DOHH2 (cell line): Measurements from ENCODE around the gene RPA1.
"Not testable (repeated sequence)": the region's sequence is repeated elsewhere in the genome, so short reads cannot be mapped to it uniquely, and the experiment has no call there.

Experiments used
- H3F3A ChIP-seq: fragments of 200-600 bp; sonication (generic), shearing (Covaris generic); 2 replicates; pipeline ENCODE4 v1.6.0; 2016; ENCODE audit warnings: antibody characterized with exemption, mild to moderate bottlenecking; ENCODE audit not compliant: control insufficient read depth, insufficient read depth
- H3K27ac ChIP-seq: fragments of 200-600 bp; sonication (generic); 2 replicates; pipeline ENCODE4 v1.5.1; 2014; ENCODE audit warnings: low read depth, mild to moderate bottlenecking, low read length, moderate library complexity
- H3K27me3 ChIP-seq: fragments of 200-600 bp; sonication (generic); 2 replicates; pipeline ENCODE4 v1.6.1; 2014; ENCODE audit warnings: mild to moderate bottlenecking, low read length, mixed read lengths; ENCODE audit not compliant: control insufficient read depth
- H3K36me3 ChIP-seq: fragments of 200-600 bp; sonication (generic); 2 replicates; pipeline ENCODE4 v1.6.1; 2014; ENCODE audit warnings: mild to moderate bottlenecking, low read length, moderate library complexity, mixed read lengths; ENCODE audit not compliant: control insufficient read depth
- H3K4me1 ChIP-seq: fragments of 200-600 bp; sonication (generic); 2 replicates; pipeline ENCODE4 v1.6.1; 2014; ENCODE audit warnings: mild to moderate bottlenecking, low read length, mixed read lengths; ENCODE audit not compliant: control insufficient read depth
- H3K4me2 ChIP-seq: fragments of 200-600 bp; sonication (generic); 2 replicates; pipeline ENCODE4 v1.6.0; 2014; ENCODE audit warnings: mild to moderate bottlenecking, low read length, moderate library complexity
- H3K4me3 ChIP-seq: fragments of 200-600 bp; sonication (generic); 2 replicates; pipeline ENCODE4 v1.5.1; 2014; ENCODE audit warnings: mild to moderate bottlenecking, low read length, mixed read lengths
- H3K79me2 ChIP-seq: fragments of 200-600 bp; sonication (generic); 2 replicates; pipeline ENCODE4 v1.6.1; 2014; ENCODE audit warnings: mild to moderate bottlenecking, low read length, mixed read lengths; ENCODE audit not compliant: control insufficient read depth
- H3K9me2 ChIP-seq: fragments of 200-600 bp; sonication (generic); replicated peaks from 2 replicates; pipeline ENCODE4 v1.6.1; 2014; ENCODE audit warnings: mild to moderate bottlenecking, low read length, mixed read lengths; ENCODE audit not compliant: control insufficient read depth
- H3K9me3 ChIP-seq: fragments of 200-600 bp; sonication (generic); 2 replicates; pipeline ENCODE4 v1.6.1; 2014; ENCODE audit warnings: antibody characterized with exemption, low read length, mixed read lengths; ENCODE audit not compliant: control insufficient read depth, insufficient read depth
- H4K20me1 ChIP-seq: fragments of 200-600 bp; sonication (generic); 2 replicates; pipeline ENCODE4 v1.6.0; 2014; ENCODE audit warnings: low read depth, mild to moderate bottlenecking, antibody characterized with exemption, low read length, moderate library complexity; ENCODE audit not compliant: control insufficient read depth, insufficient read depth
- EZH2phosphoT487 ChIP-seq: fragments of 200-600 bp; sonication (generic); IDR thresholded peaks from 2 replicates; pipeline ENCODE4 v1.6.1; 2017; ENCODE audit warnings: borderline replicate concordance, mild to moderate bottlenecking, antibody characterized with exemption, low read length, moderate library complexity, mixed read lengths
- TF ChIP-seq, protein P1 (sequence below): fragments of 200-600 bp; sonication (generic); IDR thresholded peaks from one replicate; pipeline ENCODE4 v1.5.1; 2014; ENCODE audit warnings: antibody characterized with exemption, mild to moderate bottlenecking, low read depth, low read length; ENCODE audit not compliant: poor library complexity, severe bottlenecking

The RPA1 gene

GRCh38 chr17:1894753-1895339 is 65.0 kb downstream of the RPA1 start:
- H3K79me2 ChIP-seq = no peaks in the 10 kb centered on the region
- H3F3A ChIP-seq = peaks cover 6% of the 10 kb centered on the region; the same call in 1 of the 2 replicates
- peaks cover 82% of the 10 kb centered on the region for H3K36me3 ChIP-seq
- H3K4me3 ChIP-seq = no peak overlapping the region
- no peaks in the 10 kb centered on the region for H3K27me3 ChIP-seq
- H3K4me2 ChIP-seq = no peak overlapping the region
- H4K20me1 ChIP-seq = no peaks in the 10 kb centered on the region
- H3K9me2 ChIP-seq = no peaks in the 10 kb centered on the region
- H3K27ac ChIP-seq = no peak overlapping the region
- TF ChIP-seq EZH2phosphoT487 = no peak
- TF ChIP-seq, protein P1, sequence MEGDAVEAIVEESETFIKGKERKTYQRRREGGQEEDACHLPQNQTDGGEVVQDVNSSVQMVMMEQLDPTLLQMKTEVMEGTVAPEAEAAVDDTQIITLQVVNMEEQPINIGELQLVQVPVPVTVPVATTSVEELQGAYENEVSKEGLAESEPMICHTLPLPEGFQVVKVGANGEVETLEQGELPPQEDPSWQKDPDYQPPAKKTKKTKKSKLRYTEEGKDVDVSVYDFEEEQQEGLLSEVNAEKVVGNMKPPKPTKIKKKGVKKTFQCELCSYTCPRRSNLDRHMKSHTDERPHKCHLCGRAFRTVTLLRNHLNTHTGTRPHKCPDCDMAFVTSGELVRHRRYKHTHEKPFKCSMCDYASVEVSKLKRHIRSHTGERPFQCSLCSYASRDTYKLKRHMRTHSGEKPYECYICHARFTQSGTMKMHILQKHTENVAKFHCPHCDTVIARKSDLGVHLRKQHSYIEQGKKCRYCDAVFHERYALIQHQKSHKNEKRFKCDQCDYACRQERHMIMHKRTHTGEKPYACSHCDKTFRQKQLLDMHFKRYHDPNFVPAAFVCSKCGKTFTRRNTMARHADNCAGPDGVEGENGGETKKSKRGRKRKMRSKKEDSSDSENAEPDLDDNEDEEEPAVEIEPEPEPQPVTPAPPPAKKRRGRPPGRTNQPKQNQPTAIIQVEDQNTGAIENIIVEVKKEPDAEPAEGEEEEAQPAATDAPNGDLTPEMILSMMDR = no peak
- no peaks in the 10 kb centered on the region for H3K9me3 ChIP-seq
- H3K4me1 ChIP-seq = no peaks in the 10 kb centered on the region

DNA sequence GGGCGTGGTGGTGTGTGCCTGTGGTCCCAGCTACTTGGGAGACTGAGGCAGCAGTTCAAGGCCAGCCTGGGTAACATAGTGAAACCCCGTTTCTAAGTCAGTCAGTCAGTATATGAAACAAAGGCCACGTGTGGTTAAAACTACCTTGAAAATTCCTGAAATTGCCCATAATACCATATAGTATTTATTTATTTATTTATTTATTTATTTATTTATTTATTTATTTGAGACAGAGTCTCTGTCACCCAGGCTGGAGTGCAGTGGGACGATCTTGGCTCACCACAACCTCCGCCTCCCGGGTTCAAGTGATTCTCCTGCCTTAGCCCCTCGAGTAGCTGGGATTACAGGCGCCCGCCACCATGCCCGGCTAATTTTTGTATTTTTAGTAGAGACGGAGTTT is 65.7 kb downstream of the RPA1 start:
- H3K9me2 ChIP-seq, H3K9me3 ChIP-seq, H3K79me2 ChIP-seq, H3F3A ChIP-seq, H3K4me2 ChIP-seq, H4K20me1 ChIP-seq, H3K4me3 ChIP-seq, H3K27me3 ChIP-seq, H3K27ac ChIP-seq, H3K4me1 ChIP-seq: not testable (repeated sequence)
- H3K36me3 ChIP-seq = peaks cover 80% of the 10 kb centered on the region

- no peaks in the 10 kb centered on the region for H4K20me1 ChIP-seq
- no peak for TF ChIP-seq EZH2phosphoT487
- TF ChIP-seq, protein P1 = no peak
- H3K9me3 ChIP-seq = no peaks in the 10 kb centered on the region
- no peaks in the 10 kb centered on the region for H3K27me3 ChIP-seq
- H3K36me3 ChIP-seq = peaks cover 71% of the 10 kb centered on the region
- H3K4me1 ChIP-seq = no peaks in the 10 kb centered on the region
- no peak overlapping the region for H3K4me3 ChIP-seq
- peaks cover 6% of the 10 kb centered on the region; the same call in 1 of the 2 replicates for H3F3A ChIP-seq
- H3K4me2 ChIP-seq = no peak overlapping the region
- H3K9me2 ChIP-seq = no peaks in the 10 kb centered on the region
- H3K79me2 ChIP-seq = no peaks in the 10 kb centered on the region
- no peak overlapping the region for H3K27ac ChIP-seq
Measured at GRCh38 chr17:1896243-1897104, 66.7 kb downstream of the RPA1 start.

GRCh38 chr17:1897105-1897656 is 67.4 kb downstream of the RPA1 start:
- no peak overlapping the region for H3K4me3 ChIP-seq
- no peaks in the 10 kb centered on the region for H3K9me3 ChIP-seq
- no peak overlapping the region for H3K4me2 ChIP-seq
- H3K79me2 ChIP-seq = no peaks in the 10 kb centered on the region
- H3K36me3 ChIP-seq = peaks cover 69% of the 10 kb centered on the region
- no peak overlapping the region for H3K27ac ChIP-seq
- H4K20me1 ChIP-seq = no peaks in the 10 kb centered on the region
- TF ChIP-seq, protein P1 = no peak
- no peak for TF ChIP-seq EZH2phosphoT487
- no peaks in the 10 kb centered on the region for H3K4me1 ChIP-seq
- H3K27me3 ChIP-seq = no peaks in the 10 kb centered on the region
- H3F3A ChIP-seq = peaks cover 11% of the 10 kb centered on the region
- H3K9me2 ChIP-seq = no peaks in the 10 kb centered on the region
